Central memory CD4-positive, alpha-beta T cell (primary cell): Measurements from ENCODE around the gene ATP8A1.
A peak's percentile ranks its signal among the peaks of the same experiment; 100 is the strongest.

Experiments
- DNase-seq: peaks from one replicate; pipeline ENCODE4 v3.0.0; 2022

ATP8A1 gene

GRCh38 chr4:42624551-42624950, 32.4 kb downstream of the ATP8A1 start:
- DNase-seq: no peak

- DNase-seq: no peak
Observed at GRCh38 chr4:42618023-42618422, 38.9 kb downstream of the ATP8A1 start.

- no peak for DNase-seq
Observed at GRCh38 chr4:42617030-42617429, 39.9 kb downstream of the ATP8A1 start.

- no peak for DNase-seq
Observed at GRCh38 chr4:42616572-42616971, 40.3 kb downstream of the ATP8A1 start.

- DNase-seq: no peak
Observed at GRCh38 chr4:42615131-42615763, 41.7 kb downstream of the ATP8A1 start.

GRCh38 chr4:42612898-42613297, 44.0 kb downstream of the ATP8A1 start:
- DNase-seq: no peak

GRCh38 chr4:42610941-42611340, 46.0 kb downstream of the ATP8A1 start:
- no peak for DNase-seq

GRCh38 chr4:42609051-42609450, 47.9 kb downstream of the ATP8A1 start:
- DNase-seq: no peak

GRCh38 chr4:42608551-42608950, 48.4 kb downstream of the ATP8A1 start:
- DNase-seq: no peak

- no peak for DNase-seq
Observed at GRCh38 chr4:42607011-42607726, 49.7 kb downstream of the ATP8A1 start.

- DNase-seq: no peak
Observed at GRCh38 chr4:42605264-42605663, 51.6 kb downstream of the ATP8A1 start.

- DNase-seq: no peak
Observed at GRCh38 chr4:42603862-42604261, 53.0 kb downstream of the ATP8A1 start.

GRCh38 chr4:42600578-42600977, 56.3 kb downstream of the ATP8A1 start:
- no peak for DNase-seq

GRCh38 chr4:42596918-42597317, 60.0 kb downstream of the ATP8A1 start:
- DNase-seq: no peak

GRCh38 chr4:42594888-42595287, 62.0 kb downstream of the ATP8A1 start:
- DNase-seq: no peak

- DNase-seq: no peak
Observed at GRCh38 chr4:42588909-42589308, 68.0 kb downstream of the ATP8A1 start.

GRCh38 chr4:42586775-42587174, 70.1 kb downstream of the ATP8A1 start:
- DNase-seq: no peak

- DNase-seq: no peak
Observed at GRCh38 chr4:42579903-42580302, 77.0 kb downstream of the ATP8A1 start.

- DNase-seq: no peak
Observed at GRCh38 chr4:42578187-42578586, 78.7 kb downstream of the ATP8A1 start.

- DNase-seq: no peak
Observed at GRCh38 chr4:42574870-42575430, 82.0 kb downstream of the ATP8A1 start.

GRCh38 chr4:42573249-42573648, 83.7 kb downstream of the ATP8A1 start:
- no peak for DNase-seq

- DNase-seq: no peak
Observed at GRCh38 chr4:42570221-42570620, 86.7 kb downstream of the ATP8A1 start.

- DNase-seq: peak; percentile 40
Observed at GRCh38 chr4:42568610-42569207, 88.2 kb downstream of the ATP8A1 start.

GRCh38 chr4:42566835-42567234, 90.1 kb downstream of the ATP8A1 start:
- DNase-seq: no peak
